ENCODE results near the gene MT1E. TPM values are rescaled to one million over a fixed set of nuclear protein-coding genes. Genes with fewer than 3 reads are reported as not detected.

MT1E gene
- total and polyA plus RNA-seq, 2 of the 8 experiments (the other 6 are each of a cell fraction or from before 2014, with no cell fraction given) = 7.9 to 117 TPM

- TF ChIP-seq CHD7 (IDR thresholded peaks at IDR 0.05; ENCODE audit: insufficient replicate concordance, low read length) (no peak), ASH2L (IDR thresholded peaks at IDR 0.05; ENCODE audit: low read length) (peak; percentile 71), SRF (IDR thresholded peaks at IDR 0.05; ENCODE audit: low read depth, low read length) (no peak), MAX (IDR thresholded peaks at IDR 0.05) (peak; percentile 45), EZH2 (IDR thresholded peaks at IDR 0.05; ENCODE audit: low read depth, low read length, severe bottlenecking) (peak; percentile 69), BRCA1 (IDR thresholded peaks at IDR 0.05; ENCODE audit: low read depth, low read length) (no peak), SP4 (IDR thresholded peaks at IDR 0.05; ENCODE audit: low read length) (no peak), BACH1 (IDR thresholded peaks at IDR 0.05; ENCODE audit: low read length) (peak; percentile 54)
Measured at GRCh38 chr16:56589141-56590039, 36.2 kb upstream of the MT1E start, which contains the start of gene MT3 (continued).
